Lower leg skin (tissue), 3 donors: ENCODE measurements around the gene TEX101.

Experiments
- CTCF ChIP-seq, 3 donors: fragments of 450-650 bp; IDR thresholded peaks; one replicate each; pipeline ENCODE4 v1.5.1; 2016; ENCODE audit warnings: antibody characterized with exemption in 3 of 3, mild to moderate bottlenecking in 3 of 3, moderate library complexity in 2 of 3
- POLR2A ChIP-seq, 2 donors: fragments of 450-650 bp; IDR thresholded peaks; one replicate each; pipeline ENCODE4 v1.6.1; 2016 to 2017; ENCODE audit warnings: antibody characterized with exemption in 2 of 2, mild to moderate bottlenecking in 1 of 2, moderate library complexity in 1 of 2

DNA sequence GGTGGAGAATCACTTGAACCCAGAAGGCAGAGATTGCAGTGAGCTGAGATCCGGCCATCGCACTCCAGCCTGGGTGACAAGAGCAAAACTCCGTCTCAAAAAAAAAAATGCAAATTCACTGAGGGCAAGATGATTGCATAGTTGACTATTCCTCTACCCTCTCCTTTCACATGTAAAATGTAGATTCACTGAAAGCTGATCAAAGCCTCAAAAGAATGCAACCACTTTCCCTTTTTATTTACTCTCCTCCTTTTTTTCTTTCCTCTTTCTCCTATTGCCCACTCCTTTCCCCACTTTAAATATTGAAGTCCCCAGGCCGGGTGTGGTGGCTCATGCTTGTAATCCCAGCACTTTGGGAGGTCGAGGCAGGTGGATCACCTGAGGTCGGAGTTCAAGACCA lies 6.3 kb downstream of the TEX101 start:
- no peak for TF ChIP-seq CTCF (IDR thresholded peaks at IDR 0.05)
- TF ChIP-seq POLR2A (IDR thresholded peaks at IDR 0.05) = no peak
